CD1c-positive myeloid dendritic cell (primary cell): Measurements from ENCODE around the gene TMEM234.
"Not testable (repeated sequence)": the region's sequence is repeated elsewhere in the genome, so short reads cannot be mapped to it uniquely, and the experiment has no call there.

Experiments used
- DNase-seq: peaks from one replicate; pipeline ENCODE4 v3.0.0-alpha.2; 2016; ENCODE audit errors: extremely low spot score

TMEM234 gene

GRCh38 chr1:32221980-32222755 lies at the start of gene TMEM234, which contains the start of gene EIF3I:
TMEM234 (minus strand) TSS chr1:32222353; CDS start chr1:32222322, 31 bp downstream.
EIF3I (plus strand) TSS chr1:32222407; CDS start chr1:32222442, 35 bp downstream.
- peak; percentile 97 for DNase-seq

GRCh38 chr1:32269744-32270143 lies 47.6 kb upstream of the TMEM234 start:
- DNase-seq = no peak

GRCh38 chr1:32266921-32267591 lies 44.9 kb upstream of the TMEM234 start:
- no peak for DNase-seq

DNA sequence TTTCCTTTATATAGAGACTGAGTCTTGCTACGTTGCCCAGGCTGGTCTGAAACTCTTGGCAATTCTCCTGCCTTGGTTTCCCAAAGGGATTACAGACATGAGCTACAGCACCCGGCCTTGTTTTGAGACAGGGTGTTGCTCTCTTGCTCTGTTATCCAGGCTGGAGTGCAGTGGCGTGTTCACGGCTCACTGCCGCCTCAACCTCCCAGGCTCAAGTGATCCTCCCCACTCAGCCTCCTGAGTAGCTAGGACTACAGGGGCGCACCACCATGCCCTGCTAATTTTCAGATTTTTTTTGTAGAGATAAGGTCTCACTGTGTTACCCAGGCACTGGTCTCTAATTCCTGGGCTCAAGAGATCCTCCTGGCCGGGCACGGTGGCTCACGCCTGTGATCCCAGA lies 43.7 kb upstream of the TMEM234 start:
- no peak for DNase-seq

GRCh38 chr1:32263744-32264143 lies 41.6 kb upstream of the TMEM234 start:
- DNase-seq = no peak

GRCh38 chr1:32263236-32263593 lies 41.1 kb upstream of the TMEM234 start:
- DNase-seq = not testable (repeated sequence)

- DNase-seq = no peak
Observed at GRCh38 chr1:32257227-32257508, 35.0 kb upstream of the TMEM234 start.

GRCh38 chr1:32256473-32257226 lies 34.5 kb upstream of the TMEM234 start:
- DNase-seq = no peak

DNA sequence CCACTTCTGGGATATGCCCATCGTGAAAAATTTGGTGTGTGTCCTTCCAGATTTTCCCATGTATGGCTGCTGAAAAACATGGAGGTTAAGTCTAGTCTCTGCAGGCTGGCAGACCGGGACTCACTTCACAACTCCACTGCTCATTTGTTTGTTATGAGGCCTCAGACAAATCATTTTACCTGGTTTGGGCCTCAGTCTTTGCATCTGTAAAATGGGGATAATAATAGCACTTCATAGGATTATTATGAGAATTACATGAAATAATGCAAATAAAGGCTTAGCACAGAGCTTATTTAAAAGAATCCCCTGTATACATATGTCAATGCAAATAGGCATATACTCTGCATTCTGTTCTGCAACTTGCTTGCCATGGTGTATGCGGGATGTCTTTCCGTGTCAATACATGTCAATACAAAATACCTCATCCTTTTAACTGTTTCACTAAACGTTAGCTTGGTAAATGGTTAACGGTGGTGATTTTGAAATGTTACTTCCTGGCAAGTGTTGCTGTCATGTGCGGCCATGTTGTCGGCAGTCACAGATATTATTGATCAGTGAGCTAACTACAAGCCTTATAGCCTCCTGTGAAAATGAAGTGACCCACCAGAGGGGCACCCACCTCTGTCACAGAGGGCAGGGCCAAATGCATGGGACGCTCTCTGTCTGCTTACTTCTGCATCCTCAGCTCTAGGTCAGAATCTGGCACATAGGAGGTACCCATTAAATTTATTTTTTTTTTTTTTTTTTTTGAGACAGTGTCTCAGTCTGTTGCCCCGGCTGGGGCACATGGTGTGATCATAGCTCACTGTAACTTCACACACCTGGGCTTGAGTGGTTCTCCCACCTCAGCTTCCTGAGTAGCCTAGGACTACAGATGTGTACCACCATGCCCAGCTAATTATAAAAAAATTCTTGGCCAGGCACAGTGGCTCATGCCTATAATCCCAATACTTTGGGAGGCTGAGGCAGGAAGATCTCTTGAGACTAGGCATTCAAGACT lies 33.2 kb upstream of the TMEM234 start:
- DNase-seq = no peak

- DNase-seq = no peak
Observed at GRCh38 chr1:32250893-32251716, 29.0 kb upstream of the TMEM234 start, which contains the start of gene LCK. LCK (plus strand) TSS chr1:32251265; CDS start chr1:32274330, 23,065 bp downstream.

- peak; percentile 54 for DNase-seq
Observed at GRCh38 chr1:32249831-32250525, 27.8 kb upstream of the TMEM234 start.

DNA sequence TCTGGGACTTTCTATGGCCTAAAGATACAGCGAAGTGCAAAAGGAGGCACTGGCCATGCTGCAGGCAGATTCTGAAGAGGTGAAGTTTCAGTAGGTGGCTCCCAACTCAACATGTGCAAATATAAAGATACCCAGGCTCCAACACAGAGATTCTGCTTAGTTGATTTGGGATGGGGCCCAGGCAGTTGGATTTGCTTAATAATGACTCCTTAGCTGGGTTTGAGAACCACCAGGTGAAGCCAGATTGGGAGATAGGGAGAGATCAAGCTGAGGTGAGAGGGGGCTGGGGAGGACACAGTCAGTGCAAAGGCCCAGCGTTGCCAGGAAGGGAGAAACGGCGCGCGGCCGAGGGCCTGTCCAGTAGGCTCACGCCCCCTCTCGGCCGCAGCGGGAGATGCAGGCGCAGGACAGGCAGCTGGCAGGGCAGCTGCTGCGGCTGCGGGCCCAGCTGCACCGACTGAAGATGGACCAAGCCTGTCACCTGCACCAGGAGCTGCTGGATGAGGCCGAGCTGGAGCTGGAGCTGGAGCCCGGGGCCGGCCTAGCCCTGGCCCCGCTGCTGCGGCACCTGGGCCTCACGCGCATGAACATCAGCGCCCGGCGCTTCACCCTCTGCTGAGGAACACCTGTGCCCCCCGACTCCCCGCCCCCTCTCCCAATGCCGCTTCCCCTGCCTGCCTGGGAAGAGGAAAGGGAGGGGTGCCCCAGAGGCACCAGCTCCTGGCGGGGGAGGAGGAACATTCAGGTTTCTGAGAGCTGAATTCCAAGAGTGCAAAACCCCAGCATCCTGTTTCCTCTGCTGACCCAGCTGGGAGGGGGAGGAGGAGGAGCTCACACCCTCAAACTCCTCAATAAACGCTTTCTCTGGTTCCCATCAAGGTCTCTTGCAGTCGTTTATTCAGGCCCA lies 26.1 kb upstream of the TMEM234 start:
- peak; percentile 77 for DNase-seq

GRCh38 chr1:32247452-32247851 lies 25.3 kb upstream of the TMEM234 start:
- no peak for DNase-seq

GRCh38 chr1:32246888-32247273 lies 24.7 kb upstream of the TMEM234 start, which contains the start of gene FAM167B:
FAM167B (plus strand) TSS chr1:32247222; CDS start chr1:32247422, 200 bp downstream.
- no peak for DNase-seq

DNA sequence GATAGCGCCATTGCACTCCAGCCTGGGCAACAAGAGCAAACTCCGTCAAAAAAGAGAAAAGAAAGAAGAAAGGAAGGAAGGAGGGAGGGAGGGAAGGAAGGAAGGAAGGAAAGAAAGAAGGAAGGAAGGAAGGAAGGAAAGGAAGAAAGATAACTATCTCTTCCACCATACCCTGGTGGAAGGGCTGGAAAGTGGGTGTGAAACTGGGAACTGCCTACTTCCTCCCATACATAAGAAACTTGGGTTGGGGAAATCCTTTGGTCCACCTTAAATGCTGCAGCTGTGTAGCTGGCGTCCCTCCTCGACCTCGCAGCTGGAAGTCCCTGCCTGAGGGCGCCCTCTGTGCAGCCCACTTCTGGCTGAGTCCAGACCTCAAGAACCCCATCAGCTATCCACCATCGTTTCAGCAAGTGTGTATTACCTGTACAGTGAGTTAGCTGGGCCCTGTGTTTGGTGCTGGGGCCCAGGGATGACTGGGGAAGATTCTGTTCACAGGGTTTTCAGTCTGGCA lies 20.2 kb upstream of the TMEM234 start:
- DNase-seq = peak; percentile 45

DNA sequence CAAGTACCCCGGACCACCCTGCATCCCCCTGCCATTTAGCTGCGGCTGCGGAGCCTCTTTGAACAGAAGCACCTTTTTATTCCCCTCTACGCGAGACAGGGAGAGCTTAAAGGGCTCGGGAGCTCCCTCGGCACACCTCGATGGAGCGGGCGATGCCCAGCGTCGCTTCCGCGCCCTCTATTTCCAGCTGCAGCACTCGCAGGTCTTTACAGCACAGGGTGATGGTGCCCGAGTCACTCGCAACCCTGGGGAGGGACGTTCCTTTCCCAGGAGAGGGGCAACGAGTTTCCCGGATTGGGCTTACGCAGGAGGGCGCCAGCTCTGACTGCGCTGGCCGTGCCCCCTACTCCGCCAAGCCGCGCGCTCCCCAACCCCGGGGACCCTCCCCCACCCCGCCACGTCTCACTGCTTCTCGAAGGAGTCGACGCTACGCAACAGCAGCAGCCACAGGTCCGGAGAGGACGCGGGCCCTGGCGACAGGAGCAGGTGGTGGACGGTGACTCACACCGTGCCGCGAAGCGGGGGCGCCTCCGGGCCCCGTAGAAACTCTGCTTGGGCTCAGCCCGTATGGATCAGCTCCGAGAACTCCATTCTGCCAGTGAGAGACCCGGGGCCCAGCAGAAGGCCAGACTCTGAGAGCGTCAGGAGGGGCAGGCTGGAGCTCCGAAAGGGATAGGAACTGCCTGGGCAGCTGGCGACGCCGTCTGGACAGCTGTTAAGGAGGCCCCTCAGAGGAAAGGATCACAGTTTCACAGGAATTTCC lies 19.0 kb upstream of the TMEM234 start:
- peak; percentile 29 for DNase-seq

DNA sequence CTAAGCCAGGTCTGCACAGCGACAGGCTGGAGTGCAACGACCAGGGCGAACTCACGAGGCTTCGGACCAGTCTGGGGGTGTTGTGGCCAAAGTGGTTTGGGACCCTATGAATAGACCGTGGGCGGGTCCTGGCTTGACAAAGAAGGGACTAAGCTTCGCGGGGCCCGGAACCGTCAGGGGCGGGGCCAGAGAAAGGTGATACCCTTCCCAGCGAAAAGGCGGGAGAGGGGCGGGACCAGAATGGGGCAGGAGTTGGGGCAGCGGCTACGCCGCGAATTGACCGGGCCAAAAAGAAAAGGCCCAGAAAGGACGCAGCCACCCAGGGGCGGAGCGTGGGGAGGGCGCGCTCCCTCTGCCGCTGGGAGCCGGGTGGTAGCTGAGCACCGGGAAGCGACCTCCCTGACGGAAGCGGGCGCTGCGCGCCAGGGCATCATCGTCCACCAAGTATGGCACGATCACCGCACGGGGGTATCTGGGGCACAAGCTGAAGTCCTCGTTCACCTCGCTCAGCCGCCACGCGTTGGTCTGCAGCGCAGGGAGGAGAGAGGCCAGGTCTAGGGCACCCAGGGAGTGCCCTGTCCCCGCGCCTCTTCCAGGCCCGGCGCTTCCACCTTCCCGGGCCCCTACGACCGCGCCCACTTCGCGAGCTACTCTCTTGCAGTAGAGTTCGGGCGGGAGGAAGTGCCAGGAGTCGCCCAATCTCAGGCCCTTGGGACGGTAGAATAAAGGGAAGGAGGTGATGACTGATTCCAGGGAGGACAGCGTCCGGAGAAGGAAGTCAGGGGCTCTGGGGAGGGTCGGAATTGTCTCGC lies 18.2 kb upstream of the TMEM234 start:
- peak; percentile 75 for DNase-seq
